Tibial artery (tissue), 4 donors: Measurements from ENCODE around the gene YTHDF1.

Source experiments
- DNase-seq, 2 donors: peaks; one replicate each; pipeline ENCODE4 v3.0.0-alpha.2; 2019
- H3K27ac ChIP-seq, 2 donors: fragments of 200-600 bp; sonication (generic) in 1 of 2; 1 replicate in 1 of 2; 2 replicates in 1 of 2; pipeline ENCODE4 v1.5.1; 2018 to 2019; ENCODE audit warnings: mild to moderate bottlenecking in 1 of 2
- H3K27me3 ChIP-seq, 2 donors: fragments of 200-600 bp; sonication (generic) in 1 of 2; one replicate each; pipeline versions ENCODE4 v1.5.1 to v1.6.0; 2016 to 2019
- H3K36me3 ChIP-seq, 3 donors: fragments of 200-600 bp; sonication (generic) in 2 of 3; one replicate each; pipeline ENCODE4 v1.5.1; 2016 to 2019; ENCODE audit warnings: mild to moderate bottlenecking in 2 of 3
- H3K4me1 ChIP-seq, 4 donors: fragments of 200-600 bp; sonication (generic) in 2 of 4; 1 replicate in 3 of 4; 2 replicates in 1 of 4; pipeline ENCODE4 v1.5.1; 2016 to 2019
- H3K4me3 ChIP-seq, 2 donors: fragments of 200-600 bp; sonication (generic) in 1 of 2; 1 replicate in 1 of 2; 2 replicates in 1 of 2; pipeline ENCODE4 v1.5.1; 2018 to 2019; ENCODE audit warnings: mild to moderate bottlenecking in 2 of 2
- H3K9me3 ChIP-seq, 3 donors: fragments of 200-600 bp; sonication (generic) in 1 of 3; one replicate each; pipeline ENCODE4 v1.5.1; 2016 to 2019
- CTCF ChIP-seq, 2 experiments: fragments of 200-600 bp in 1 of 2; fragments of 450-650 bp in 1 of 2; IDR thresholded peaks; one replicate each; pipeline ENCODE4 v1.5.1; 2017 to 2019; ENCODE audit warnings: antibody characterized with exemption in 2 of 2, mild to moderate bottlenecking in 1 of 2, moderate library complexity in 1 of 2
- intact Hi-C: fragments of 100-400 bp; cut with DNase I; formaldehyde crosslinking; loops from one replicate; pipeline ENCODE4 v1.15.0; 2023; ENCODE audit warnings: low total_unique reads

YTHDF1 gene

GRCh38 chr20:63156221-63156671 is 59.7 kb downstream of the YTHDF1 start:
- DNase-seq: no peak
- peaks cover 0 to 24% (median 15%) of the 10 kb centered on the region in 4 donors for H3K4me1 ChIP-seq
- H3K27ac ChIP-seq: no peak overlapping the region
- H3K36me3 ChIP-seq: no peaks in the 10 kb centered on the region
- intact Hi-C loops: no loop called here
- no peak for TF ChIP-seq CTCF (IDR thresholded peaks at IDR 0.05)
- no peaks in the 10 kb centered on the region for H3K9me3 ChIP-seq
- peaks cover 0 to 89% of the 10 kb centered on the region in 2 donors for H3K27me3 ChIP-seq
- H3K4me3 ChIP-seq: no peak overlapping the region

GRCh38 chr20:63155266-63156165 is 60.4 kb downstream of the YTHDF1 start:
- peaks cover 0 to 89% of the 10 kb centered on the region in 2 donors for H3K27me3 ChIP-seq
- DNase-seq: no peak
- intact Hi-C loops: no loop called here

GRCh38 chr20:63154395-63154794 is 61.5 kb downstream of the YTHDF1 start:
- Histone ChIP-seq H3K4me3 (no peak overlapping the region), H3K27me3 (peaks cover 0 to 92% of the 10 kb centered on the region in 2 donors)
- DNase-seq: no peak

More at GRCh38 chr20:63155266-63156165, 60.4 kb downstream of the YTHDF1 start:
- Histone ChIP-seq H3K9me3 (no peaks in the 10 kb centered on the region), H3K4me3 (no peak overlapping the region), H3K36me3 (no peaks in the 10 kb centered on the region), H3K27ac (no peak overlapping the region), H3K4me1 (peaks cover 0 to 25% (median 16%) of the 10 kb centered on the region in 4 donors)
- no peak for TF ChIP-seq CTCF (IDR thresholded peaks at IDR 0.05)

GRCh38 chr20:63153254-63154221 is 62.4 kb downstream of the YTHDF1 start:
- no peaks in the 10 kb centered on the region for H3K36me3 ChIP-seq
- H3K9me3 ChIP-seq: peaks cover 0 to 4% (median 0%) of the 10 kb centered on the region in 3 donors
- no peak for DNase-seq
- no peak for TF ChIP-seq CTCF (IDR thresholded peaks at IDR 0.05)
- no peak overlapping the region for H3K27ac ChIP-seq
- H3K27me3 ChIP-seq: peaks cover 0 to 92% of the 10 kb centered on the region in 2 donors
- no peak overlapping the region for H3K4me3 ChIP-seq
- peaks cover 0 to 37% (median 16%) of the 10 kb centered on the region in 4 donors for H3K4me1 ChIP-seq
- intact Hi-C loops: no loop called here

More at GRCh38 chr20:63154395-63154794, 61.5 kb downstream of the YTHDF1 start:
- intact Hi-C loops: no loop called here
- Histone ChIP-seq H3K4me1 (peaks cover 0 to 37% (median 16%) of the 10 kb centered on the region in 4 donors), H3K27ac (no peak overlapping the region), H3K9me3 (no peaks in the 10 kb centered on the region), H3K36me3 (no peaks in the 10 kb centered on the region)
- TF ChIP-seq CTCF (IDR thresholded peaks at IDR 0.05): no peak
